Bone marrow (tissue), 2 donors: ENCODE data around the gene THSD8.
"Not testable (repeated sequence)": the region's sequence is repeated elsewhere in the genome, so short reads cannot be mapped to it uniquely, and the experiment has no call there.

Experiments used
- DNase-seq, 2 donors: peaks; one replicate each; lab custom pipeline; 2025; lab: John Stamatoyannopoulos, UW

The THSD8 gene

DNA sequence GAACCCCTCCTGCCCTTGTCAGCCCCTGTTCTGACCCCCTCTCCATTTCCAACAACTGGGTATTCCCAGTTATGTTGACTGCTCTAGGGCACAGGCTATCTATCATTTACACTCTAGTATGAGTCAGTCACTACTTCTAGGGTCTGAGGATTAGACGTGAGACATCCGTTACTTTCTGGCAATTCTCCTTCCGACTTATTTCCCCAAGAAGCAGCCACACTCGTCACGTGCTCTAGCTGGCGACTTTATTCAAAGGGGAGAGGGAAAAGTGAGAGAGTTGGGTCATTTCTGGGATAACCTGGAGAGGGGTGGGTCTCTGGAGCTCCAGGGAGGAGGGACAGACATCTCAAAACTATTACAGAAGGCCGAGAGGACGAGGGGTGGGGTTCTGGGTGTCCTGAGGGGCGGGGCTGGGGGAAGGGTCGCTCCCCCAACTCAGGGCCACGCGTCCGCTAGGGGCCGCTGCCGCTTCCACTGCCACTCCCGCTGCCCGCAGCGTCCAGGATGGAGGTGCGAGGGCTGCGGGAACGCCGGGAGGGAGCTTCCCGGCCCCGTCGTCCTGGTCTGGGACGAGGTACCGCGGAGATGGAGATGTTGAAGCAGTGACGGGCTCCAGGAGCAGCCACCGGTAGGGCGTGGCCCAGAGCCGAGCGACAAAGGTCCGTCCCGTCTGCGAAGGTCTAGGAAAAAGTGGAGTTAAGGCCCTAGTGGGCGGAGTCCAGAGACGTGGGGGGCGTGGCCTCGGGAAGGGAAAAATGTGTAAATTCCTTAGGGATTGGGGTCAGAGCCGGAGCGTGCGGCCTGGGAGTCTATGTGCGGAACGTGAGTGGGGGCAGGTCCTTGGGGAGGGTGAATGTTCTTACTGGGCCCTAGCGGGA lies 23.6 kb downstream of the THSD8 start:
- peak in 1 of 2 donors; percentile 35 for DNase-seq

DNA sequence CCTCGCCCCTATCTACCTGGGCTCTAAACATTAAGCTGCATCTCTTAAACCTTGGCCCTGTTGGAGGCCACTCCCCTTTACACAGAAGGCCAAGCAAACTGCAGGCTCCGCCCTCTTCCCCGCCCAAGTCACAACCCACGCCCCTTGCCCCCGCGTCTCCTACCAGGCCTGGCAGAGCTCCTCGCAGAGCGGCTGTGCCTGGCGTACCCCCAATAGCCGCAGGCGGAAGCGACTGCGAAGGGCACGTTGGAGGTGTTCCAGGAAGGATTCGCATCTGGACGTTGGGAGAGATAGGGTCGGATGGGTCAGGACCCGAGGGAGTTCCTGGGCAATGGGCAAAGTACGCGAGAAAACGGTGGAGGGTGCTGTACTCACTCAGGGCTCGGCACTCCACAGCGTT lies 26.6 kb downstream of the THSD8 start:
- peak in 1 of 2 donors; percentile 26 for DNase-seq

DNA sequence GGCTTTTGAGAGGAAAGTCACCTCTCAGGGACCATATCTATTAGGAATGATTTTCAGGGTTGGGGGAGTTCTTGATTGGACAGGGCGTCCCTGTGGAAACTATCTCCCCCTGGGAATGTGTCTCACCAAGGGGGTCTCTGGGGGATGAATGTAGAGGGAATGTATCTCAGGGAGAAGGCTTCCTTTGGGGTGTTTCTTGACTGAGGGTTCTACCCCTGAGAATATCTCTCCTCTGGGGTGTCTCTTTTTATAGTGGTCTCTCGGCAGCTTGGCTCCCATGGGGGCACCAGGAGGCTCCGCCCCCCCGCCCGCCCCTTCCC lies 31.5 kb downstream of the THSD8 start:
- no peak for DNase-seq

GRCh38 chr19:12833738-12834565 lies 32.1 kb downstream of the THSD8 start:
- DNase-seq = no peak

- no peak for DNase-seq
Measured at GRCh38 chr19:12834566-12834943, 32.7 kb downstream of the THSD8 start, which contains the start of gene RTBDN. RTBDN (minus strand) TSS chr19:12834579; CDS start chr19:12829979, 4,600 bp downstream.

GRCh38 chr19:12834976-12835757 lies 33.3 kb downstream of the THSD8 start:
- DNase-seq = no peak

- DNase-seq = no peak
Measured at GRCh38 chr19:12836529-12836863, 34.6 kb downstream of the THSD8 start.

GRCh38 chr19:12837225-12837624 lies 35.4 kb downstream of the THSD8 start:
- DNase-seq = no peak

DNA sequence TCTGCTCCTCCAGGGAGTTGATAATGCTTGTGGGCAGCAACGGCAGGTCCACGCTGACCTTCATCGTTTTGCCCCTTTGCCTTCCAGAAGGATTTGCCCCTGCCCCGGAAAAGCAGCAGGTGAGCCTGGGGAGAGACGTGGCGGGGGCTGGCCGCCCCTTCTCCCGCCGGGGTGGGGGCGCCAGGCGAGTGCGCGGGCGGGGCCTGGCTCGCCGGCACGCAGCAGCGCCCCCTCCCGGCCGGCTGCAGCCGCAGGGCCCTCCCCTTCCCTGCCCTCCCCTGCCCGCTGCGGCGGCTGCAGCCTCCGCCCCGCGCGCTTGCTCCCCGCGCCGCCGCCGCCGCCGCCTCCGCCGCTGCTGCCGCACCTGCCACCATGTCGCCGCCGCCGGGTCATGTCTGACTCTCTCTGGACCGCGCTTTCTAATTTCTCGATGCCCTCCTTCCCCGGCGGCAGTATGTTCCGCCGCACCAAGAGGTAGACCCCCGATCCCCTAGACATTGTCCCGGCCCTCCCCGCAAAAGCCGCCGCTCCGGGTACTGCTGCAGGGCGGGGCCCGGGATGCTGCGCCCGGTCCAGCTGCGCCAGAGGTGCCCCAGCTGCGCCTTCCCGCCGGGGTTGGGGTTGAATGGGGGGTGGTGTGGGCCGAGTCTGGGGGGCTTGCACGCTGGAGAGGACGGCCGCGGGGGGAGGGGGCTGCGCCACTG lies 36.5 kb downstream of the THSD8 start, which contains the start of gene MAST1:
Gene MAST1 (plus strand): TSS at position 334 of the 704 bp plus-strand sequence. CDS start 58 bp downstream, at position 392.
- no peak for DNase-seq

DNA sequence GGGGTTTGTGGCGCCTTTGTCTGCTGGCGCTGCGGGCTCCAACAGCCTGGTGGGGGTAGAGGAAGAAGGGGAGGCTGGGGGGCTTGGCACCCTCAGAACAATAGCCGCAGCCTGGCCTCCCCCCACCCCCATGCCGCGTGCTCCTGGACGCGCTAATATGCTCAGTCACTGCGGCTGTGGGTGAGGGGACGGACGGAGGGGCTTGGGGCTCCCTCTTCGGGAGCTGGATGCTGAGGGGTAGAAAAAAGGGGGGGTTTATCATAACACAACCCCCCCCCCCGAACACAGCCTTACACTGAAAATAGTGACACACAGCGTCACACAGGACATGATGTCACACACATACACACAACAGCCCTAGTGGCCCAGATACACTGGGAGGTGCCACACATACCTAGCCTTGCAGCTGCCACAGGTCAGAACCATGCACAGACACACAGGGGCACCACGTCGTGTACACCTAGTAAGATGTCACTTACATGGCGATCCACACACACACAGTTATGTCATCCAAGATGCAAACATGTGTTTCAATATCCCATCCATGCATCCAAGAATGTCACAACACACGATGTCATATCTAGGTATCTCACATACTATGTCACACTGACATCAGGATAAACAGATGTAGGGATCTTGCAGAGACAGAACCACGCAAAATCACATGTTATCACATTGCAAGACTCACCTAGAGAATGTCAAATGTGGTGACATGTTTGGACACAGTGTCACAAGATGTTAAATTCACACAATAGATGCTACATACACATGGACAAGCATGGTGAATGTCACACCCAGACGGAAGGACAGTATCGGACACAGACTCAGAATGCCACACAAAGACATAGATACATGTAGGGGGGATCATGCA lies 37.3 kb downstream of the THSD8 start:
- no peak for DNase-seq

- DNase-seq = peak in 1 of 2 donors; percentile 23
Measured at GRCh38 chr19:12840091-12841079, 38.5 kb downstream of the THSD8 start.

DNA sequence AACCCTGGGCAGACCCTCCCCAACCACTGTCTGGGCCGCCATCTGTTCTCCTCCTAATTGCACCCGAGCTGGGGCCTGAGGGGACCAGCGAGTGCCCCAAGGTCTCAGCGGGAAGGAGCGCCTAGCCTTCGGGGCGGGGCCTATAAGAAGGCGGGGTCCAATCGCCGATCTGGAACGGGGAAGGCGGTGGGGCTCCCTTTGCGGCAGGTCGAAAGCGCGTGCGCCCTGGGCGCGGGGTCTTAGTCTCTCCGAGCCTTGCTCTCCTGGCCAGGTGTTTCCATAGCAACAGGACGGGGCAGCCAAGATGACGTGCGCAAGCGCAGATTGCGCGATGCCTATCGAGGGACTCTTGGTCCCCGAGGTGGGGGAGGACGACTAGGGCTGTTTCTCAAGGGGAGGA lies 39.2 kb downstream of the THSD8 start:
- no peak for DNase-seq

- no peak for DNase-seq
Measured at GRCh38 chr19:12842511-12842910, 40.6 kb downstream of the THSD8 start.

DNA sequence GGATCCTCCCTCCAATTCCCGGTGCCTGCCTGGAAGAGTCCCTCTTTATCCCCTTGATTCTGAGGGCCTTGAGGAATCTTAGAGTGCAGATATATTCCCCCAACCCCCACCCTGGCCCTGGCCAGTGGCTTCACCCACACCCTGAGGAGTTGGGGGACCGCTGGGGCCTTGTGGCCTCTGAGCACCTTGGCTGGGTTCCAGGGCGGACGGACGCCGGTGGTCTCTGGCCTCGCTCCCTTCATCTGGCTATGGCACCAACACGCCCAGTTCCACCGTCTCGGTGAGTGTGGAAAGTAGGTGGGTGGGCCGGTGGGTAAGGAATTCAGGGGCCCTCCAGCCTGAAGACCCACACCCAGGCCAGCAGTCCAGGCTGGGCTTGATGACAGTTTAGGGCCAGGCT lies 41.5 kb downstream of the THSD8 start:
- no peak for DNase-seq

DNA sequence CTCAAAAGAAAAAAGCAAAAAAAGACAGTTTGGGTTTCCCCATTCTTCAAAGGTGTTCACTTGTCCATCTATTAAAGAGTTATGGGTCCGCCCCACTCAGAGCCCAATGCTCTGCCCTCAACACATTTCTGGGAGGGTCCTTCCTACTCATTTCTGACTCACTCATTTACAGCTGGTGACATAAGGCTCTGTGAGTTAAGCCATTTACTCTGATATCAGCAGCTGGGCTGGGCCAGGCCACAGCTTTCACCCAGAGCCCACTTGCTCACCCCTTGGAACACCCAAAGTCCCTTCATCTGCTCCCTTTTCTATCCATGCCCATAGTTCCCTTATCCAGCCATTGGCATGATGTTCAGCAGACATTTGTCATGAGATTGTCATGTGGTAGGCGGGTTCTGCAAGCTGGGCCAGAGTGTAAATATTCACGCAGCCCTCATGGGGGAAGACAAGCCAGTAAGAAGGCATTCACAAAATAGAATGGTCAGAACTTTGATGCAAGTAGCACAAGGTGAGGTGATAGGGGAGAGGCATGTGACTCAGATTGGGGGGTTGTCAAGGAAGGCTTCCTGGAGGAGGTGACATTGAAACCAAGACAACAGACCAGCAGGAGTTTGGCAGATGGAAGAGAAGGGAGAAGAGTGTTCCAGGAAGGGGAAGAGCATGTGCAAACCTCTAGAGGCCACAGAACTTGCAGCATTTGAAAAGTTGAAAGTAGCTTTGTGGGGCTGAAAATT lies 42.3 kb downstream of the THSD8 start:
- DNase-seq = no peak

- not testable (repeated sequence) for DNase-seq
Measured at GRCh38 chr19:12846613-12847012, 44.7 kb downstream of the THSD8 start.

- peak; percentile 24 to 68 for DNase-seq
Measured at GRCh38 chr19:12847159-12848139, 45.6 kb downstream of the THSD8 start.
